Mucosa of descending colon (tissue), 3 donors: ENCODE results near the gene NFS1. TPM values are rescaled to one million over a fixed set of nuclear protein-coding genes. Genes with fewer than 3 reads are reported as not detected.
"Not testable (repeated sequence)": the region's sequence is repeated elsewhere in the genome, so short reads cannot be mapped to it uniquely, and the experiment has no call there.

Experiments
- ATAC-seq: fragments of 200-7000 bp; cut with Tn5 transposase; one replicate; pipeline ENCODE4 v1.9.1; 2020; ENCODE audit warnings: mild to moderate bottlenecking, moderate library complexity
- DNase-seq, 3 donors: peaks; one replicate each; pipeline ENCODE4 v3.0.0-alpha.2; 2020
- H3K36me3 ChIP-seq: fragments of 200-600 bp; one replicate; pipeline ENCODE4 v1.8.0; 2021; ENCODE audit warnings: low read depth, mild to moderate bottlenecking
- H3K4me1 ChIP-seq: fragments of 200-600 bp; one replicate; pipeline ENCODE4 v1.8.0; 2021; ENCODE audit warnings: low read depth, mild to moderate bottlenecking
- H3K4me3 ChIP-seq: fragments of 200-600 bp; one replicate; pipeline ENCODE4 v1.8.0; 2021; ENCODE audit warnings: mild to moderate bottlenecking
- H3K9me3 ChIP-seq: fragments of 200-600 bp; one replicate; pipeline ENCODE4 v1.8.0; 2021; ENCODE audit warnings: mild to moderate bottlenecking
- CTCF ChIP-seq: fragments of 200-600 bp; IDR thresholded peaks from one replicate; pipeline ENCODE4 v1.8.0; 2022; ENCODE audit warnings: antibody characterized with exemption, mild to moderate bottlenecking
- intact Hi-C, 2 donors: fragments of 100-400 bp; cut with DNase I in 1 of 2; cut with micrococcal nuclease in 1 of 2; formaldehyde crosslinking; loops; one replicate each; pipeline versions ENCODE4 v1.11.0 to v1.11.1; 2022; cut with DNase I, micrococcal nuclease
- total RNA-seq, 3 donors: library from RNA; stranded (reverse); fragmentation: NEBNext Ultra II Directional in 2 of 3; extraction: Animal tissue kit (Norgen Biotek cat#: 25700) in 2 of 3; gene quantifications; one replicate each; pipeline versions ENCODE4 v1.2.1 to v1.2.4, GENCODE V29; 2021 to 2023
- donor health status: DM: no; HTN: no; CAD: no; lungs with moderate emphysema.
- donor health status: DM: no; HTN: no; CAD: no.
- donor health status: DM: no; HTN: yes; CAD: no.

NFS1 gene
- total RNA-seq, 3 donors from 2014 or later, result 31.2 to 42.8 (median 32.1) TPM

GRCh38 chr20:35724321-35725230, 25.4 kb upstream of the NFS1 start:
- Histone ChIP-seq H3K4me1 (no peaks in the 10 kb centered on the region), H3K36me3 (peaks cover 60% of the 10 kb centered on the region), H3K4me3 (no peak overlapping the region), H3K9me3 (no peaks in the 10 kb centered on the region)
- TF ChIP-seq CTCF, result no peak
- intact Hi-C loops, result no loop called here
- ATAC-seq (no peak), DNase-seq (no peak)

- intact Hi-C loops, DNase-seq, ATAC-seq, H3K4me3 ChIP-seq, H3K9me3 ChIP-seq, H3K4me1 ChIP-seq: not testable (repeated sequence)
- peaks cover 64% of the 10 kb centered on the region for H3K36me3 ChIP-seq
These were observed 24.6 kb upstream of the NFS1 start for GRCh38 chr20:35723652-35724320.

- ATAC-seq, result not testable (repeated sequence)
These were observed 24.1 kb upstream of the NFS1 start for GRCh38 chr20:35723275-35723639.

GRCh38 chr20:35721621-35722020, 22.5 kb upstream of the NFS1 start:
- TF ChIP-seq CTCF, result no peak
- H3K4me1 ChIP-seq, result no peaks in the 10 kb centered on the region
- DNase-seq (no peak), ATAC-seq (no peak)
- H3K4me3 ChIP-seq, result no peak overlapping the region
- peaks cover 59% of the 10 kb centered on the region for H3K36me3 ChIP-seq
- intact Hi-C loops, result no loop called here
- no peaks in the 10 kb centered on the region for H3K9me3 ChIP-seq

More at GRCh38 chr20:35723275-35723639, 24.1 kb upstream of the NFS1 start:
- H3K4me1 ChIP-seq, H3K4me3 ChIP-seq, intact Hi-C loops, H3K9me3 ChIP-seq, DNase-seq: not testable (repeated sequence)
- peaks cover 58% of the 10 kb centered on the region for H3K36me3 ChIP-seq

GRCh38 chr20:35721219-35721618, 22.1 kb upstream of the NFS1 start:
- DNase-seq, result no peak
- Histone ChIP-seq H3K36me3 (peaks cover 59% of the 10 kb centered on the region), H3K4me3 (no peak overlapping the region), H3K9me3 (no peaks in the 10 kb centered on the region), H3K4me1 (no peaks in the 10 kb centered on the region)
- no peak for ATAC-seq
- intact Hi-C loops, result no loop called here
- no peak for TF ChIP-seq CTCF

GRCh38 chr20:35720165-35721123, 21.3 kb upstream of the NFS1 start:
- ATAC-seq (no peak), DNase-seq (no peak)
- peaks cover 60% of the 10 kb centered on the region for H3K36me3 ChIP-seq
- H3K9me3 ChIP-seq, result no peaks in the 10 kb centered on the region
- intact Hi-C loops, result no loop called here
- no peak overlapping the region for H3K4me3 ChIP-seq
- TF ChIP-seq CTCF, result no peak
- no peaks in the 10 kb centered on the region for H3K4me1 ChIP-seq
